HG03064 (cell line): ENCODE data around the gene MRPL58.
"Not testable (repeated sequence)": the region's sequence is repeated elsewhere in the genome, so short reads cannot be mapped to it uniquely, and the experiment has no call there.

ENCODE experiments used
- ATAC-seq: cut with Tn5 transposase; IDR thresholded peaks from one replicate; pipeline ENCODE4 v1.9.1; 2021; ENCODE audit warnings: low read depth; ENCODE audit not compliant: unreplicated experiment

MRPL58 gene

DNA sequence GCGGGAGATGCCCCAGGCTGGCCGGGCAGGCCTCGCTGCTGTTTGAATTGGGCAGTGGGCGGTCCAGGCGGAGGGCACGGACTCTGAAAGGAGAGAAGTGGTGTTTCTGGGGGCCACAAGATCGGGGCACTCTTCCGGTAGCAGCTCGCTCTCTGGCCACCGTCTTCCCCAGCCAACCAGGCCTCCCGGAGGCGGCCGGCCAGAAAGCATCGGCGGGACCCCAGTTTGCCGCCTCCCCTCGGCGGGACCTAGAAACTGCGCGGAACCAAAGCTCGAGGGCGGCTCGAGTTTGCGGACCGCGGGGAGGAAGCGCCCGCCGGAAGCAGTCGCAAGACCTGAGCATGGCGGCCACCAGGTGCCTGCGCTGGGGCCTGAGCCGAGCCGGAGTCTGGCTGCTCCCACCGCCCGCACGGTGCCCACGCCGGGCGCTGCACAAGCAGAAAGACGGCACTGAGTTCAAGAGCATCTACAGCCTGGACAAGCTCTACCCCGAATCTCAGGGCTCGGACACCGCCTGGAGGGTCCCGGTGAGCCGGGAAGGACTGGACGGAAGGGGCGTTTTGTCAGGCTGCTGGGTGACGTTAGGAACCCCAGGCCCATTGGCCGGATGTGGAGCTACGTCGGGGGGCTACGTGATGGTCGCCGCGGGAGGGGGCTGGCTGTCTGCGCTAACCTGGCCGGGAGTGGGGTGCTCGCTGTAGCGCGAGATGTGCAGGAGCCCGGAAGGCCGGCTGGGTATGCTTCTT lies at the start of gene MRPL58:
TSS of gene MRPL58 (plus strand) at position 325 of the 746 bp plus-strand sequence. CDS start at position 342, 17 bp downstream.
- peak; percentile 78 for ATAC-seq

DNA sequence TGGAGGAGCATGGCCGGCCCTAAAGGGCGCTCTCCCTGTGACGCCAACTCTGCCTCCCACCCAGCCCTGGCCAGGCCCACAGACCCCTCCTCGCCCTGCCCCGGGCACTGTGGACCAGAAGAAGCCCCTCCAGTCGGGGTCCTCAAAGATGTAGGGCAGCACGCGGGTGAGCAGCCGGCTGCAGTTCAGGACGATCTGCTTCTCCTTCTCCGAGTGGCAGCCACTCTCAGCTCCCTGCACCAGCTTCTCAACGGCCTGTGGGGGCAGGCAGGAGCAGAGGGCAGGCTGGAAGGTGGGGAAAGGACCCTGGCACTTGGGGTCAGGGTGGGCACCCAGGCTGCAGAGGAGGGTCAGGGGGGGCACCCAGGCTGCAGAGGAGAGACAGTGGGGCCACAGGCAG lies 48.8 kb upstream of the MRPL58 start:
- no peak for ATAC-seq

DNA sequence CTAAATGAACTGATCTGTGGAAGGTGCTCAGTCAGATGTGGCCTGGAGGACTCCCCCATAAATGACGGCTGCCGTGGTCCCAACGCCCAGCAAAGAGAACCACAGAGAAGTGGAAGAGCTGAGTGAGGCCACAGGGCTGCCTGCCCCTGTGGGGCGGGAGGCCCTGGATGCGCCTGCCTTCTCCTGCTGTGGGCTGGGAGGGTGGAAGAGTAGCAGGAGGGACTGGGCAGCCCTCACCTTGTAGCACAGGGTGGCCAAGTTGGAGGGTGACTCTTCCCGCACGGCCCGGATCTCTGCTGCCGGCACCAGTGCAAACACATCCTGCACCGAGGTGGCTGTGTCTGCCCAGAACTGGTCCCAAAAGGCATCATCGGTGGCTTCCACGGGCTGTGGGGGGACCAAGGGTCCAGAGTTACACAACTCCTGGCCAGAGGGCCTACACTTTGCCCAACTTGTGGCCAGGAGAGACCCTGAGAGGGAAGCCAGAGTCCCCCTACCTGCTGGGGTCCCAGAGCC lies 48.2 kb upstream of the MRPL58 start:
- ATAC-seq = no peak

GRCh38 chr17:74964988-74965622 lies 47.4 kb upstream of the MRPL58 start:
- ATAC-seq = no peak

- ATAC-seq = no peak
These were observed 44.1 kb upstream of the MRPL58 start for GRCh38 chr17:74968361-74968780.

DNA sequence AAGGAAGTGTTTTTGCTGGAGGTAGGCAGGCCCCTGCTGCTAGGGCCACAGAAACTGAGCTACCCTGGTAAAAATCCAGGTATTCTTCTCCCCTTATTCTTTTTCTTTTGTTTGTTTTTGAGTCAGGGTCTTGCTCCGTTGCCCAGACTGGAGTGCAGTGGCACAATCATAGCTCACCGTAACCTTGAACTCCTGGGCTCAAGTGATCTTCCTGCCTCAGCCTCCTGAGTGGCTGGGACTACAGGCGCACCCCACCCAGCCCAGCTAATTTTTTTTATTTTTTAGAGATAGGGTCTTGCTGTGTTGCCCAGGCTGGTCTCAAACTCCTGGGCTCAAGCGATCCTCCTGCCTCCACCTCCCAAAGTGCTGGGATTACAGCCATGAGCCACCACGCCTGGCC lies 43.0 kb upstream of the MRPL58 start:
- ATAC-seq = not testable (repeated sequence)

- no peak for ATAC-seq
These were observed 42.1 kb upstream of the MRPL58 start for GRCh38 chr17:74970395-74970794.

DNA sequence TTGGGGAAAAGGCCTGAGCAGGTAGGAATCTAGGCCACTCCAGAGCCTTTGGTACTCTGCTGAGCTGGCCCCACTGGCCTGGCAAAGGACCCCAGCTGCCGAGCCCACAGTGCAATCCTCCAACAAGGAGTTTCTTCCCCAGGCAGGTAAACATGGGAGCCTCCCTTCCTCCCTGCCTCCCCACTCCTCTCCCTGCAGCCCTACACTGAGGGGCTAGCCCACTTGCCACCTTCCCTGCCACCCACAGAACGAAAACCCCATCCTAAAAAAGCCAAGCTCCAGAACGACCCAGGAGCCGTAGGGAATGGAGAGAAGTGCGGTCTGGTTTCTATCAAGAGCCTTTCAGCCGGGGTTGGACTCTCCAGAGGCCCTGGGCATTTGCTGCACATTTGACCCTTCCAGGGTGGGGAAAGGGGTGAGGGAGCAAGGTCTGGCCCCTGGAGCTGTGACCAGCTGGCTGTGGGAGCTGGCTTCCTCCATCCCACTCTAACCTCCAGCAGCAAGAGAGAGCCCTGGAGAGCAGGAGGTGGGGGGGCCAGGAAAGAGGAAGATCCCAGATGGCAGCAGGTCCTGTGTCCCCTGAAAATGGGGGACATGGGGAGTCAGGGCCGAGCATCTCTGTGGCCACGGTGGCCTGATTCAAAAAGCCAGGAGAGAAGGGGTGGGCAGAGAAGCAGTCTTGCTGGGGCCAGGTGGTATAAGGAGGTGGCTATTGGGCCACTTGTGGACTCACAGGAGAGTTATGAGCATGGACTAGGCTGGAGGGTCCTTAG lies 41.2 kb upstream of the MRPL58 start:
- no peak for ATAC-seq

GRCh38 chr17:74971842-74972106 lies 40.7 kb upstream of the MRPL58 start:
- no peak for ATAC-seq

GRCh38 chr17:74972107-74972972 lies 40.1 kb upstream of the MRPL58 start, which contains the start of gene HID1:
TSS of gene HID1 (minus strand) at chr17:74972759. CDS start at chr17:74972656, 103 bp downstream.
- no peak for ATAC-seq

GRCh38 chr17:74972973-74973328 lies 39.5 kb upstream of the MRPL58 start:
- ATAC-seq = no peak

DNA sequence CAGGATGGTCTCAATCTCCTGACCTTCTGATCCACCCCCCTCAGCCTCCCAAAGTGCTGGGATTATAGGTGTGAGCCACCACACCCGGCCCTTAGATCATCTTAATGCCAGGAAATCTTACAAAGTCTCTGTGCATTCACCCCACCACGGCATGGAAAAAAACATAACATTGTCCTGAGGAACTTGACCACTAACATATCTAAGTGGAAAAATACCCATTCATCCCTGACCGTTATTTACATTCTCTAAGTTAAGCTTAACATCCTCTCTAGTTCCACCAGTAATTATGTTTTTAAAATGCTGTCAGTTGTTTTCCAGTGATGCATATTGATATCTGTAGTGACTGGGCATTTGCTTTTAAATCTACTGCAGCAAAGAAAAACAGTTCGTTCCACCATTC lies 36.5 kb upstream of the MRPL58 start:
- ATAC-seq = no peak

DNA sequence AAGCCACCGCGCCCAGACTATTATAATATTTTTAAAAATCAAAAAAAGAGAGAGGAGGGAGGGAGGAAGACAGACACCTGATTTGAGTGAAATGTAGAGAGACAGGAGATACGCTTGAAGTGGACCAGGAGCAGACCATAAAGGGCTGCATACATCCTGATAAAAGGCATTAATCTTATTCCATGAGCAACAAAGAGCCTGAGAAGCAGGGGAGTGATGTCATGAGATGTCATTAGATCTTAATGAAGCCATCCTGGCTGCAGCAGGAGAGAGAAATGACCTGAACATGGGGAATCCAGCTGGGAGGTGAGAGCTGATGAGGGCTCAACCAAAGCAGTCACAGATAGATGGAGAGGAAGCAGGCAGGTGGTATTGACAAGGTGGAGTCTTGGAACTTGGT lies 34.7 kb upstream of the MRPL58 start:
- no peak for ATAC-seq

GRCh38 chr17:74978240-74978639 lies 34.2 kb upstream of the MRPL58 start:
- no peak for ATAC-seq

GRCh38 chr17:74979408-74980146 lies 32.9 kb upstream of the MRPL58 start:
- ATAC-seq = no peak

GRCh38 chr17:74981318-74981978 lies 31.0 kb upstream of the MRPL58 start:
- ATAC-seq = no peak

GRCh38 chr17:74981979-74982662 lies 30.3 kb upstream of the MRPL58 start:
- no peak for ATAC-seq

GRCh38 chr17:74982663-74983313 lies 29.7 kb upstream of the MRPL58 start:
- ATAC-seq = not testable (repeated sequence)
